K562 (cell line): Measurements from ENCODE around the gene MRPS24. TPM values are rescaled to one million over a fixed set of nuclear protein-coding genes. Genes with fewer than 3 reads are reported as not detected.

Experiments
- GTF3C2 ChIP-seq: IDR thresholded peaks from 3 replicates; pipeline ENCODE4 v1.6.1; 2011; ENCODE audit warnings: borderline replicate concordance, mild to moderate bottlenecking, moderate library complexity; ENCODE audit not compliant: insufficient read length; ENCODE audit errors: extremely low read depth
- NUFIP1 ChIP-seq: fragments of 450-650 bp; IDR thresholded peaks from 2 replicates; pipeline ENCODE4 v1.6.1; 2018; ENCODE audit not compliant: partially characterized antibody
- polyA plus RNA-seq, 8 experiments: library from polyadenylated mRNA; depleted of rRNA in 4 of 8; stranded (reverse) in 5 of 8; unstranded in 3 of 8; fragments of >200 nt; fragmentation: Nextera tagmentation in 2 of 8; fragmentation: Illumina TruSeq in 1 of 8; extraction: Ambion mirVana in 2 of 8; extraction: Trizol in 1 of 8; gene quantifications; 2 replicates each; pipeline versions ENCODE4 v1.2.1 to v1.2.3, GENCODE V29; 2011 to 2014; ENCODE audit warnings: inconsistent platforms in 1 of 8, missing spikeins in 1 of 8
- total RNA-seq, 7 experiments: library from RNA; depleted of rRNA in 6 of 7; stranded (reverse); fragments of >200 nt in 6 of 7; fragmentation: Illumina TruSeq in 2 of 7; extraction: Trizol in 2 of 7; gene quantifications; 2 replicates each; pipeline versions ENCODE4 v1.2.1 to v1.2.3, GENCODE V29; 2011 to 2021; ENCODE audit warnings: low replicate concordance in 1 of 7
- TF ChIP-seq, protein P1 (sequence below): fragments of 200-600 bp; sonication (generic); IDR thresholded peaks from one replicate; pipeline ENCODE4 v1.6.1; 2012; ENCODE audit warnings: mild to moderate bottlenecking, low read depth, low read length, inconsistent platforms
- TF ChIP-seq, protein P2 (sequence below), 3 experiments: IDR thresholded peaks in 2 of 3; conservative IDR thresholded peaks in 1 of 3; 2 replicates each; pipeline ENCODE4 v1.5.1; 2011 to 2012; ENCODE audit warnings: low read length in 3 of 3, mild to moderate bottlenecking in 3 of 3, control low read depth in 2 of 3, improper control_type of control experiment in 1 of 3, inconsistent platforms in 1 of 3, low read depth in 1 of 3, mixed read lengths in 1 of 3, moderate library complexity in 1 of 3; ENCODE audit not compliant: insufficient read depth in 2 of 3

The MRPS24 gene
- total and polyA plus RNA-seq, 9 of the 15 experiments (the other 6 are each of a cell fraction or from before 2014, with no cell fraction given) = 51.4 to 214 (median 169) TPM

DNA sequence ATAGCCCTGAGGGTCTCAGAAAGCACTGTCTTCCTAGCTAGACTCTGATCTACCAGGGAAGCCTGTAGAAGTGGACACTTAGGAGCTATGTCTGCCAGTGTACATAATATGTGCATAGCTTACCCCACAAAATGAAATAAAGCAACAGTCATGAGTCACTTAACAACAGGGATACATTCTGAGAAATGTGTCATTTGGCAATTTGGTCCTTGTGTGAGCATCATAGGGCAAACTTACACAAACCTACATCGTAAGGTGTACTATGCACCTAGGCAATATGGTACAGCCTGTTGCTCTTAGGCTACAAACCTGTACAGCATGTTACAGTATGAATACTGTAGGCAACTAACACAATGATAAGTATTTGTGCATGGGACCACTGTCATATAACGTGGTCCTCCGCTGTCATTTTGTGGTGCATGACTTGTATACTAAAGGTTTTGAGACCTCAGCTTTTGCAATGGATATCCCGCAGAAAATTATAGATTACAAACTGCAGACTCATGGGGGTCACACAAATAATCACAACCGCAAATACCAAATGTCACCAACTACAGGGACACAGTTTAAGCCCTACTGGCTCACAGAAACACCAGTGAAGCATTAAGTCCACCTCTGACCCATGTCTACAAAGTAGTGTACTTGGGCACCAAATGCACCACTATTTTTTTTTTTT lies 35.4 kb upstream of the MRPS24 start (continued):
- TF ChIP-seq, protein P1, sequence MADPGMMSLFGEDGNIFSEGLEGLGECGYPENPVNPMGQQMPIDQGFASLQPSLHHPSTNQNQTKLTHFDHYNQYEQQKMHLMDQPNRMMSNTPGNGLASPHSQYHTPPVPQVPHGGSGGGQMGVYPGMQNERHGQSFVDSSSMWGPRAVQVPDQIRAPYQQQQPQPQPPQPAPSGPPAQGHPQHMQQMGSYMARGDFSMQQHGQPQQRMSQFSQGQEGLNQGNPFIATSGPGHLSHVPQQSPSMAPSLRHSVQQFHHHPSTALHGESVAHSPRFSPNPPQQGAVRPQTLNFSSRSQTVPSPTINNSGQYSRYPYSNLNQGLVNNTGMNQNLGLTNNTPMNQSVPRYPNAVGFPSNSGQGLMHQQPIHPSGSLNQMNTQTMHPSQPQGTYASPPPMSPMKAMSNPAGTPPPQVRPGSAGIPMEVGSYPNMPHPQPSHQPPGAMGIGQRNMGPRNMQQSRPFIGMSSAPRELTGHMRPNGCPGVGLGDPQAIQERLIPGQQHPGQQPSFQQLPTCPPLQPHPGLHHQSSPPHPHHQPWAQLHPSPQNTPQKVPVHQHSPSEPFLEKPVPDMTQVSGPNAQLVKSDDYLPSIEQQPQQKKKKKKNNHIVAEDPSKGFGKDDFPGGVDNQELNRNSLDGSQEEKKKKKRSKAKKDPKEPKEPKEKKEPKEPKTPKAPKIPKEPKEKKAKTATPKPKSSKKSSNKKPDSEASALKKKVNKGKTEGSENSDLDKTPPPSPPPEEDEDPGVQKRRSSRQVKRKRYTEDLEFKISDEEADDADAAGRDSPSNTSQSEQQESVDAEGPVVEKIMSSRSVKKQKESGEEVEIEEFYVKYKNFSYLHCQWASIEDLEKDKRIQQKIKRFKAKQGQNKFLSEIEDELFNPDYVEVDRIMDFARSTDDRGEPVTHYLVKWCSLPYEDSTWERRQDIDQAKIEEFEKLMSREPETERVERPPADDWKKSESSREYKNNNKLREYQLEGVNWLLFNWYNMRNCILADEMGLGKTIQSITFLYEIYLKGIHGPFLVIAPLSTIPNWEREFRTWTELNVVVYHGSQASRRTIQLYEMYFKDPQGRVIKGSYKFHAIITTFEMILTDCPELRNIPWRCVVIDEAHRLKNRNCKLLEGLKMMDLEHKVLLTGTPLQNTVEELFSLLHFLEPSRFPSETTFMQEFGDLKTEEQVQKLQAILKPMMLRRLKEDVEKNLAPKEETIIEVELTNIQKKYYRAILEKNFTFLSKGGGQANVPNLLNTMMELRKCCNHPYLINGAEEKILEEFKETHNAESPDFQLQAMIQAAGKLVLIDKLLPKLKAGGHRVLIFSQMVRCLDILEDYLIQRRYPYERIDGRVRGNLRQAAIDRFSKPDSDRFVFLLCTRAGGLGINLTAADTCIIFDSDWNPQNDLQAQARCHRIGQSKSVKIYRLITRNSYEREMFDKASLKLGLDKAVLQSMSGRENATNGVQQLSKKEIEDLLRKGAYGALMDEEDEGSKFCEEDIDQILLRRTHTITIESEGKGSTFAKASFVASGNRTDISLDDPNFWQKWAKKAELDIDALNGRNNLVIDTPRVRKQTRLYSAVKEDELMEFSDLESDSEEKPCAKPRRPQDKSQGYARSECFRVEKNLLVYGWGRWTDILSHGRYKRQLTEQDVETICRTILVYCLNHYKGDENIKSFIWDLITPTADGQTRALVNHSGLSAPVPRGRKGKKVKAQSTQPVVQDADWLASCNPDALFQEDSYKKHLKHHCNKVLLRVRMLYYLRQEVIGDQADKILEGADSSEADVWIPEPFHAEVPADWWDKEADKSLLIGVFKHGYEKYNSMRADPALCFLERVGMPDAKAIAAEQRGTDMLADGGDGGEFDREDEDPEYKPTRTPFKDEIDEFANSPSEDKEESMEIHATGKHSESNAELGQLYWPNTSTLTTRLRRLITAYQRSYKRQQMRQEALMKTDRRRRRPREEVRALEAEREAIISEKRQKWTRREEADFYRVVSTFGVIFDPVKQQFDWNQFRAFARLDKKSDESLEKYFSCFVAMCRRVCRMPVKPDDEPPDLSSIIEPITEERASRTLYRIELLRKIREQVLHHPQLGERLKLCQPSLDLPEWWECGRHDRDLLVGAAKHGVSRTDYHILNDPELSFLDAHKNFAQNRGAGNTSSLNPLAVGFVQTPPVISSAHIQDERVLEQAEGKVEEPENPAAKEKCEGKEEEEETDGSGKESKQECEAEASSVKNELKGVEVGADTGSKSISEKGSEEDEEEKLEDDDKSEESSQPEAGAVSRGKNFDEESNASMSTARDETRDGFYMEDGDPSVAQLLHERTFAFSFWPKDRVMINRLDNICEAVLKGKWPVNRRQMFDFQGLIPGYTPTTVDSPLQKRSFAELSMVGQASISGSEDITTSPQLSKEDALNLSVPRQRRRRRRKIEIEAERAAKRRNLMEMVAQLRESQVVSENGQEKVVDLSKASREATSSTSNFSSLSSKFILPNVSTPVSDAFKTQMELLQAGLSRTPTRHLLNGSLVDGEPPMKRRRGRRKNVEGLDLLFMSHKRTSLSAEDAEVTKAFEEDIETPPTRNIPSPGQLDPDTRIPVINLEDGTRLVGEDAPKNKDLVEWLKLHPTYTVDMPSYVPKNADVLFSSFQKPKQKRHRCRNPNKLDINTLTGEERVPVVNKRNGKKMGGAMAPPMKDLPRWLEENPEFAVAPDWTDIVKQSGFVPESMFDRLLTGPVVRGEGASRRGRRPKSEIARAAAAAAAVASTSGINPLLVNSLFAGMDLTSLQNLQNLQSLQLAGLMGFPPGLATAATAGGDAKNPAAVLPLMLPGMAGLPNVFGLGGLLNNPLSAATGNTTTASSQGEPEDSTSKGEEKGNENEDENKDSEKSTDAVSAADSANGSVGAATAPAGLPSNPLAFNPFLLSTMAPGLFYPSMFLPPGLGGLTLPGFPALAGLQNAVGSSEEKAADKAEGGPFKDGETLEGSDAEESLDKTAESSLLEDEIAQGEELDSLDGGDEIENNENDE = no peak
- TF ChIP-seq, protein P2, sequence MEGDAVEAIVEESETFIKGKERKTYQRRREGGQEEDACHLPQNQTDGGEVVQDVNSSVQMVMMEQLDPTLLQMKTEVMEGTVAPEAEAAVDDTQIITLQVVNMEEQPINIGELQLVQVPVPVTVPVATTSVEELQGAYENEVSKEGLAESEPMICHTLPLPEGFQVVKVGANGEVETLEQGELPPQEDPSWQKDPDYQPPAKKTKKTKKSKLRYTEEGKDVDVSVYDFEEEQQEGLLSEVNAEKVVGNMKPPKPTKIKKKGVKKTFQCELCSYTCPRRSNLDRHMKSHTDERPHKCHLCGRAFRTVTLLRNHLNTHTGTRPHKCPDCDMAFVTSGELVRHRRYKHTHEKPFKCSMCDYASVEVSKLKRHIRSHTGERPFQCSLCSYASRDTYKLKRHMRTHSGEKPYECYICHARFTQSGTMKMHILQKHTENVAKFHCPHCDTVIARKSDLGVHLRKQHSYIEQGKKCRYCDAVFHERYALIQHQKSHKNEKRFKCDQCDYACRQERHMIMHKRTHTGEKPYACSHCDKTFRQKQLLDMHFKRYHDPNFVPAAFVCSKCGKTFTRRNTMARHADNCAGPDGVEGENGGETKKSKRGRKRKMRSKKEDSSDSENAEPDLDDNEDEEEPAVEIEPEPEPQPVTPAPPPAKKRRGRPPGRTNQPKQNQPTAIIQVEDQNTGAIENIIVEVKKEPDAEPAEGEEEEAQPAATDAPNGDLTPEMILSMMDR (IDR thresholded peaks at IDR 0.05 in 2 of 3, conservative IDR thresholded peaks at IDR 0.05 in 1 of 3; ENCODE audit: insufficient read depth in 2 of 3, low read depth in 1 of 3, low read length in 3 of 3) = no peak
- no peak for TF ChIP-seq NUFIP1
- no peak for TF ChIP-seq GTF3C2
